GM10266 (cell line): Measurements from ENCODE around the gene FAM210B.
"Not testable (repeated sequence)": the region's sequence is repeated elsewhere in the genome, so short reads cannot be mapped to it uniquely, and the experiment has no call there.

Experiments
- DNase-seq: peaks from one replicate; pipeline ENCODE4 v3.0.0; 2012; ENCODE audit errors: extremely low spot score
- TF ChIP-seq, protein P1 (sequence below): IDR thresholded peaks from 2 replicates; pipeline ENCODE4 v1.5.1; 2012; ENCODE audit warnings: mild to moderate bottlenecking, low read depth; ENCODE audit not compliant: control insufficient read depth, insufficient read depth; ENCODE audit errors: missing control alignments

The FAM210B gene

DNA sequence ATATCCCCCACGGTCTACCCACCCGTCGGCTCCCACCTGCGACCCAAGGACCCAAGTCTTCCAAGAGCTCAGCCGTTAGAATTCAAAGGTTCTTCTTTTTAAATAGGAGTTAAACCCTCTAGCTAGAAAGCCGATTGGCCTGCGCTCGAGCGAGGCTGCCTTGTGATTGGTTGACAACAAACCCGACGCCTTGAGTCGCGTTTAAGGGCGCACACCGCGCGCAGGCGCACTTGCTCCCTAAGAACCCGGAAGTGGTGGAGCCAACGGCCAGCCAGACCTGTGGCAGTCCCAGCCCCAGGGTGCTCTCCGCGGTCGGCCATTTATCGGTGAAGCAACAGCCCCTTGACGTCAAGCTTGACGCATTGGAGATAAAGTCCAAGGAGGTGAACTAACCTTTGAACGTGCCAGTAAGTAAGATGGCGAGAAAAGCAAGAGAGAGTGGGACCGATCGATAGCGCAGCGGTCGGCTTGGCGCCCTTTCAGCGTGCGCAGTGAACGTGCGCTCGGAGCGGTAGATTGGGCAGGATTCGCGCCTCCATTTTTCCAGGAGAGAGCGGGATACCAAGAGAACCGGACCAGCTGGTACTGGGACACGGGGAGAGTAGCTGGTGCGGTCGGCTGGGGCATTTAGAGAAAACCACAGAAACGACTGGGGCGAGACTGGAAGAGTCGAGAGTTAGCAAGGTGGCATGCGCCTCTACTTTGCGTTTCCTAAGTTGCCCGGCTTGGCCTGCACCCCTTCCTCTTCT, 33.5 kb downstream of the FAM210B start, which contains the start of the genes AURKA and CSTF1:
AURKA (minus strand) TSS at position 84 of the 749 bp plus-strand sequence. CDS start 4,018 bp downstream, outside the sequence.
CSTF1 (plus strand) TSS at position 514 of the 749 bp plus-strand sequence. CDS start 2,908 bp downstream, outside the sequence.
- TF ChIP-seq, protein P1, sequence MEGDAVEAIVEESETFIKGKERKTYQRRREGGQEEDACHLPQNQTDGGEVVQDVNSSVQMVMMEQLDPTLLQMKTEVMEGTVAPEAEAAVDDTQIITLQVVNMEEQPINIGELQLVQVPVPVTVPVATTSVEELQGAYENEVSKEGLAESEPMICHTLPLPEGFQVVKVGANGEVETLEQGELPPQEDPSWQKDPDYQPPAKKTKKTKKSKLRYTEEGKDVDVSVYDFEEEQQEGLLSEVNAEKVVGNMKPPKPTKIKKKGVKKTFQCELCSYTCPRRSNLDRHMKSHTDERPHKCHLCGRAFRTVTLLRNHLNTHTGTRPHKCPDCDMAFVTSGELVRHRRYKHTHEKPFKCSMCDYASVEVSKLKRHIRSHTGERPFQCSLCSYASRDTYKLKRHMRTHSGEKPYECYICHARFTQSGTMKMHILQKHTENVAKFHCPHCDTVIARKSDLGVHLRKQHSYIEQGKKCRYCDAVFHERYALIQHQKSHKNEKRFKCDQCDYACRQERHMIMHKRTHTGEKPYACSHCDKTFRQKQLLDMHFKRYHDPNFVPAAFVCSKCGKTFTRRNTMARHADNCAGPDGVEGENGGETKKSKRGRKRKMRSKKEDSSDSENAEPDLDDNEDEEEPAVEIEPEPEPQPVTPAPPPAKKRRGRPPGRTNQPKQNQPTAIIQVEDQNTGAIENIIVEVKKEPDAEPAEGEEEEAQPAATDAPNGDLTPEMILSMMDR = no peak
- DNase-seq = peak; percentile 96

DNA sequence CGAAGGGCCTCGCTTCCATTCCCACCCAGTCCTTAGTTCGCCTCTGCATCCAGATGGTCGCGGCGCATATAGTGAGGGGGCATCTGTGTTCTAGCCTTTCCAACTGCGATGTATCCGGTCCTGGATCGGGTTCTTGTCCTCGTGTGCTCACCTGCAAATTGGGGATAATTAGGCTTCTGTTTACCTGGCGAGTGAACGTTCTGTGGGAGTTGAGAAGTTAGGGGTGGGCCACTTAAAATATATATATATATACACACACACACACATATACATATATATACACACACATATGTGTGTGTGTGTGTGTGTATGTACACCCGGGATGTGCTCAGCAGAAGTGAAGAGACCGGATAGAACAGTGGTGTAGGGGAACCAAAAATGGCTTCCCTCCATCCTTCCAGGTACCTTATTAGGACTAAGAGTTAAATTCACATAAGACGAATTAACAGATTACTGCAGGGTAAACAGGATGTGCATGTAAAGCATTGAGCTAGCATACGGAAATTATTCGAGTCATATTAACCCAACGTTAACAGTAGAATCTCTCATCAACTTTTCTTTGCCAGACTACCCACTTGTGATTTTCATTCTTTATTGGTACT, 34.2 kb downstream of the FAM210B start:
- peak; percentile 23 for DNase-seq

DNA sequence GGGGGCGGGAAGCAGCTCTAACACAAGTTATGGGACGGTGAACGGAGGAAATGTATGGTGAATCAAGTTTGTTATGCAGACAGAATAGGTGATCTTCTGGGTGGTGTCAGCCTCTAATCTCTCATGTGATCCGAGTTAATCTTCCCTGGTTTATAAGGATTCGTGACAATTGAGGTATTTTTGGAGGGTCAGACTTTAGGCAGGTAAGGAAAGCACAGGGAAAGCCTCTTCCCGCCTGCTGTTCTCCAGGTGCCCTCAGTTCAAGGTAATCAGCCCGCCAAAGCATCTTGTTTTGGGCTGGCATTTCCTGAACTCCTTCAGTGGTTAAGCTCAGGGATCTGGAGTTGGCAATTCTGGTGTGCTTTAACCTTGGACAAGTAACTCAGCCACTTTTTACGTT, 34.9 kb downstream of the FAM210B start:
- TF ChIP-seq, protein P1 = no peak
- no peak for DNase-seq

More for the DNA sequence above, 34.2 kb downstream of the FAM210B start:
- TF ChIP-seq, protein P1 = no peak

DNA sequence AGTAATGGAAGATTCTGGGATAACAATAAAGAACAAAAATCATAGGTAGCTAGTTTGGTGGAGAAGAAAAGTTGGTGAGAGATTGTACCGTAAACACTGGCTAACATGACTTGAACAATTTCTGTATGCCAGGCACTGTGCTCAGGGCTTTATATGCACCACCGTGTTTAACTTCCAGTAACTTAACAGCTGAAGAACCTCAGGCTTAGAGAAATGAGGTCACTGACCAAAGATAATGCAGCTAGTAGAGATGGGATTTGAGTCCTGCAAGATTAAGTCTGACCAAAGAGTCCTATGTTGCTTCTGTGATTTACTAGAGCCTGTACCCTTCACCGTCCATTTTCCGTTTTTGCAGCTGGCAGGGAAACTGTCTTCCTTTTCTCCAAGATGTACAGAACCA, 36.4 kb downstream of the FAM210B start:
- DNase-seq = no peak
- TF ChIP-seq, protein P1 = no peak

DNA sequence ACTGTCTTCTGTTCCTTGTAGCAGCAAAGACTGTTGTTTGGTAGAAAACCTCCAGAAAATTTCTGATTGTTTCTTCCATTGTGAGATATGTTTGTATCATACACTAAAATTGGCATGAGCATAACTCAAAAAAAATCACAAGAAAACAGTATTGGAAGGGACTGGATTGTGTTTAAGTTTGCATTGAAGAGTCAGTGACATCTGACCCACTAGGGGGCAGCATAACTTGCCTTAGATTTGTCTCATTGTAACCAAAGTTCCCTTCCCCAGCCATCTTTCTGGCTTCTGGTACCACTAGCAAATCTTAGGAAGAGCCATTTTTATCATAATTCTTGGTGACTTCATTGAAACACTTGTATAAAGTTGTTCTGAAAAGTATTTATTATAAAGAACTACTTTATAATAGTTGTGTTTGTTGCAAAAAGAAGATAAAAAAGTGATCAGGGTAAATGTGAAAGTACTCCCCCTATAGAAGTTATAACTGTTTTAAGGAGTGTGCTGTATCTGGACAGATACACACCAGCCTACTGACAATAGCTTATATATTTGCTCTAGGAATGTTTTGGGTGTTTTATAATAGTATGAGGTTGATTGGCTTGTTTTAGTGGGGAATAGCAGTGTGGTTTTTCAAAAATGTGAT, 41.3 kb downstream of the FAM210B start:
- DNase-seq = peak; percentile 49
- TF ChIP-seq, protein P1 = peak; percentile 80

DNA sequence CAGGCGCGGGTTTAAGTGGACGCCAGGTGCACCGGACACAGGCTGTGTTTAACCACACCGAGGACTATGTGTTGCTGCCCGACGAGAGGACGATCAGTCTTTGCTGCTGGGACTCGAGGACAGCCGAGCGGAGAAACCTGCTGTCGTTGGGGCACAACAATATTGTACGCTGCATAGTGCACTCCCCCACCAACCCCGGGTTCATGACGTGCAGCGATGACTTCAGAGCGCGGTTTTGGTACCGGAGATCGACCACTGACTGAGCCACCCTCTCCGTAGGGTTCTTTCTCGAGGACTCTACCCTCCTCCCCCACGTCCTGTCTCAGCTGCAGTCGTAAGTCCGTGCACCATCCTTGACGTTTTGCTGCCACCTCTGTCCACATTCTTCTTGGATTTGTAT, 44.7 kb downstream of the FAM210B start:
- TF ChIP-seq, protein P1 = no peak
- DNase-seq = no peak

DNA sequence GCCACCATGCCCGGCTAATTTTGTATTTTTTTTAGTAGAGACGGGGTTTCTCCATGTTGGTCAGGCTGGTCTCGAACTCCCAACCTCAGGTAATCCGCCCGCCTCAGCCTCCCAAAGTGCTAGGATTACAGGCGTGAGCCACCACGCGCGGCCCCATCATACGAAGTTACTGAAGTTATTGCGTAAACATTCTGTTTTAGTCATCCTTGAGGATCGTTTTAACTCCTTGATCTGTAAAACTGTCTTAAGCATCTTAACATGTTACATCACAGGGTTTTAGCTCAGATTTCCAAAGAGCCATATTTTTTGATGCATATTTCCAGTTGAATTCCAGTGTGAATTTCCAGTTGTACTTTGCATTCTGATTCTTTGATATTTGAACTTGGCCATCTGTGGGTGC, 46.6 kb downstream of the FAM210B start:
- not testable (repeated sequence) for DNase-seq
